ENCODE data around the gene CAPRIN2.

Gene CAPRIN2

GRCh38 chr12:30754750-30755394, at the start of gene CAPRIN2:
TSS of gene CAPRIN2 (minus strand) at chr12:30754951. CDS start at chr12:30753520, 1,431 bp downstream.
- H3K4me1 Mint-ChIP-seq (ENCODE audit: low read depth) = peaks cover 25% of the 10 kb centered on the region
- peak within 1 kb of the TSS; percentile 76 for H3K27ac Mint-ChIP-seq
- no peaks in the 10 kb centered on the region for H3K9me3 Mint-ChIP-seq
- peaks cover 4% of the 10 kb centered on the region for H3K27me3 Mint-ChIP-seq (ENCODE audit: low read depth)
- H3K36me3 Mint-ChIP-seq (ENCODE audit: low read depth) = no peaks in the 10 kb centered on the region
- H3K4me3 Mint-ChIP-seq = peak within 1 kb of the TSS; percentile 90

- Mint-ChIP-seq H3K27me3 (ENCODE audit: low read depth) (peaks cover 52% of the 10 kb centered on the region), H3K27ac (no peak overlapping the region), H3K4me3 (peak overlapping the region; percentile 58), H3K4me1 (ENCODE audit: low read depth) (peaks cover 11% of the 10 kb centered on the region), H3K36me3 (ENCODE audit: low read depth) (no peaks in the 10 kb centered on the region), H3K9me3 (no peaks in the 10 kb centered on the region)
Observed at GRCh38 chr12:30797689-30798088, 42.9 kb upstream of the CAPRIN2 start.

- Mint-ChIP-seq H3K4me1 (ENCODE audit: low read depth) (peaks cover 11% of the 10 kb centered on the region), H3K36me3 (ENCODE audit: low read depth) (no peaks in the 10 kb centered on the region), H3K27me3 (ENCODE audit: low read depth) (peaks cover 56% of the 10 kb centered on the region), H3K4me3 (peak overlapping the region; percentile 31), H3K9me3 (no peaks in the 10 kb centered on the region), H3K27ac (no peak overlapping the region)
Observed at GRCh38 chr12:30796891-30797371, 42.2 kb upstream of the CAPRIN2 start.

GRCh38 chr12:30796313-30796780, 41.6 kb upstream of the CAPRIN2 start:
- Mint-ChIP-seq H3K4me3 (peak overlapping the region; percentile 67), H3K36me3 (ENCODE audit: low read depth) (no peaks in the 10 kb centered on the region), H3K4me1 (ENCODE audit: low read depth) (peaks cover 11% of the 10 kb centered on the region), H3K27ac (no peak overlapping the region), H3K27me3 (ENCODE audit: low read depth) (peaks cover 56% of the 10 kb centered on the region), H3K9me3 (no peaks in the 10 kb centered on the region)

- H3K27ac Mint-ChIP-seq = no peak overlapping the region
- H3K9me3 Mint-ChIP-seq = no peaks in the 10 kb centered on the region
Observed at GRCh38 chr12:30795410-30796312, 40.9 kb upstream of the CAPRIN2 start.

GRCh38 chr12:30794591-30795409, 40.0 kb upstream of the CAPRIN2 start:
- no peak overlapping the region for H3K27ac Mint-ChIP-seq
- H3K27me3 Mint-ChIP-seq (ENCODE audit: low read depth) = peaks cover 56% of the 10 kb centered on the region
- no peaks in the 10 kb centered on the region for H3K36me3 Mint-ChIP-seq (ENCODE audit: low read depth)
- peak overlapping the region; percentile 27 for H3K4me3 Mint-ChIP-seq
- peaks cover 11% of the 10 kb centered on the region for H3K4me1 Mint-ChIP-seq (ENCODE audit: low read depth)
- no peaks in the 10 kb centered on the region for H3K9me3 Mint-ChIP-seq

More at GRCh38 chr12:30795410-30796312, 40.9 kb upstream of the CAPRIN2 start:
- Mint-ChIP-seq H3K4me1 (ENCODE audit: low read depth) (peaks cover 11% of the 10 kb centered on the region), H3K36me3 (ENCODE audit: low read depth) (no peaks in the 10 kb centered on the region), H3K4me3 (peak overlapping the region; percentile 67), H3K27me3 (ENCODE audit: low read depth) (peaks cover 56% of the 10 kb centered on the region)

- Mint-ChIP-seq H3K27me3 (ENCODE audit: low read depth) (peaks cover 54% of the 10 kb centered on the region), H3K36me3 (ENCODE audit: low read depth) (no peaks in the 10 kb centered on the region), H3K9me3 (no peaks in the 10 kb centered on the region), H3K27ac (no peak overlapping the region), H3K4me3 (no peak overlapping the region), H3K4me1 (ENCODE audit: low read depth) (peaks cover 11% of the 10 kb centered on the region)
Observed at GRCh38 chr12:30794020-30794419, 39.3 kb upstream of the CAPRIN2 start.

GRCh38 chr12:30792648-30793499, 38.1 kb upstream of the CAPRIN2 start:
- Mint-ChIP-seq H3K4me1 (ENCODE audit: low read depth) (peaks cover 11% of the 10 kb centered on the region), H3K27me3 (ENCODE audit: low read depth) (peaks cover 44% of the 10 kb centered on the region), H3K4me3 (no peak overlapping the region), H3K9me3 (no peaks in the 10 kb centered on the region), H3K27ac (no peak overlapping the region), H3K36me3 (ENCODE audit: low read depth) (no peaks in the 10 kb centered on the region)

- Mint-ChIP-seq H3K27ac (no peak overlapping the region), H3K36me3 (ENCODE audit: low read depth) (no peaks in the 10 kb centered on the region), H3K27me3 (ENCODE audit: low read depth) (peaks cover 36% of the 10 kb centered on the region), H3K4me3 (no peak overlapping the region), H3K9me3 (no peaks in the 10 kb centered on the region), H3K4me1 (ENCODE audit: low read depth) (peaks cover 10% of the 10 kb centered on the region)
Observed at GRCh38 chr12:30792085-30792484, 37.3 kb upstream of the CAPRIN2 start.

GRCh38 chr12:30788754-30789153, 34.0 kb upstream of the CAPRIN2 start:
- H3K36me3 Mint-ChIP-seq (ENCODE audit: low read depth) = no peaks in the 10 kb centered on the region
- H3K27me3 Mint-ChIP-seq (ENCODE audit: low read depth) = peaks cover 36% of the 10 kb centered on the region
- no peak overlapping the region for H3K27ac Mint-ChIP-seq
- no peak overlapping the region for H3K4me3 Mint-ChIP-seq
- no peaks in the 10 kb centered on the region for H3K4me1 Mint-ChIP-seq (ENCODE audit: low read depth)
- H3K9me3 Mint-ChIP-seq = no peaks in the 10 kb centered on the region

GRCh38 chr12:30785630-30786029, 30.9 kb upstream of the CAPRIN2 start:
- H3K36me3 Mint-ChIP-seq (ENCODE audit: low read depth) = no peaks in the 10 kb centered on the region
- H3K4me1 Mint-ChIP-seq (ENCODE audit: low read depth) = no peaks in the 10 kb centered on the region
- no peak overlapping the region for H3K4me3 Mint-ChIP-seq
- H3K27ac Mint-ChIP-seq = no peak overlapping the region
- peaks cover 31% of the 10 kb centered on the region for H3K27me3 Mint-ChIP-seq (ENCODE audit: low read depth)
- H3K9me3 Mint-ChIP-seq = no peaks in the 10 kb centered on the region

GRCh38 chr12:30784508-30784907, 29.8 kb upstream of the CAPRIN2 start:
- peaks cover 31% of the 10 kb centered on the region for H3K27me3 Mint-ChIP-seq (ENCODE audit: low read depth)
- H3K4me3 Mint-ChIP-seq = no peak overlapping the region
- H3K36me3 Mint-ChIP-seq (ENCODE audit: low read depth) = no peaks in the 10 kb centered on the region
- H3K27ac Mint-ChIP-seq = no peak overlapping the region
- no peaks in the 10 kb centered on the region for H3K4me1 Mint-ChIP-seq (ENCODE audit: low read depth)
- H3K9me3 Mint-ChIP-seq = no peaks in the 10 kb centered on the region

- Mint-ChIP-seq H3K36me3 (ENCODE audit: low read depth) (no peaks in the 10 kb centered on the region), H3K9me3 (no peaks in the 10 kb centered on the region), H3K27me3 (ENCODE audit: low read depth) (peaks cover 30% of the 10 kb centered on the region), H3K4me1 (ENCODE audit: low read depth) (no peaks in the 10 kb centered on the region), H3K4me3 (no peak overlapping the region), H3K27ac (no peak overlapping the region)
Observed at GRCh38 chr12:30783946-30784345, 29.2 kb upstream of the CAPRIN2 start.
